HG03039 (cell line): ENCODE results near the gene TNFAIP8L3.

Source experiments
- ATAC-seq: cut with Tn5 transposase; IDR thresholded peaks from one replicate; pipeline ENCODE4 v1.9.1; 2021; ENCODE audit warnings: mild to moderate bottlenecking, moderate library complexity; ENCODE audit not compliant: unreplicated experiment

Gene TNFAIP8L3

GRCh38 chr15:51007131-51007666 is 87.5 kb downstream of the TNFAIP8L3 start:
- no peak for ATAC-seq
